Measurements from ENCODE around the gene PCDHGC3.
A peak's percentile ranks its signal among the peaks of the same experiment; 100 is the strongest.

PCDHGC3 gene

DNA sequence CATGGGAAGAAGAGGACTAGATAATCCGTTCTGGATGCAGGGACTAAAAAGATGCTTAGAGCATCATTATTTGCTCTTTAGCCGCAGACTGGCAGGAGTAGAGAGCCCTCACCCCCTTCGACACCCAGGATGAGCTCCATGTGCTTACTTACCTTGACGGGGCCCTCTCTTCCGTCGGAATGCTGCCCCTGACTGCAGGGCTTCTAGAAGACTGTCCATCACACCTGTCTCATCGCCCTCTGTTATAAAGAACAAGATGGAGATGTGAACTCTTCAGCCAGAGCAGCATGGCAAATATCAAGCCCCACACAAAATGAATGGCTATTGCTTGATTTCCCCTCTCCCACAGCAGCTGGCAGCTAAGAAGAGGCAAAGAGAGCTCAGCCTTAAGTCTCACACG is 48.2 kb downstream of the PCDHGC3 start:
- no peak for DNase-seq (ENCODE audit: low spot score)

GRCh38 chr5:141524604-141525597 is 49.1 kb downstream of the PCDHGC3 start:
- peak; percentile 75 for DNase-seq (ENCODE audit: low spot score)

DNA sequence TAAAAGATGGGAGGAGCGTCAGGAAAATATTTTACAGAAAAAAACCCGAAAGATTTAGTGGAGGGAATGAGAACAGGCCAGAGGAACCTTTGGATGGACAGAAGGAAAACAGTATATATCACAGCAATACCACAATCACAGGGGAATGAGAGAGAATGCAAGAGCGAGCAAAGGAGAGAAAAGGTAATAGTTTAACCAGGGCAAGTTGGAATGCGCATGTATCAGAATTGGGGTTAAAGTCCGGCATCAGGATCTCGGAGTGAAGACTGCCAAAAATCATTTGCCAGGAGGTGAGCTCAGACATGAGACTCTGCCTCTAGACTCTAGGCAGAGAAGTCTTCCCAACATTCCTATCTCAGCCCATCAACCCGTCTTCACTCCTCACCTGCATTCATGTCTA is 49.9 kb downstream of the PCDHGC3 start:
- no peak for DNase-seq (ENCODE audit: low spot score)

DNA sequence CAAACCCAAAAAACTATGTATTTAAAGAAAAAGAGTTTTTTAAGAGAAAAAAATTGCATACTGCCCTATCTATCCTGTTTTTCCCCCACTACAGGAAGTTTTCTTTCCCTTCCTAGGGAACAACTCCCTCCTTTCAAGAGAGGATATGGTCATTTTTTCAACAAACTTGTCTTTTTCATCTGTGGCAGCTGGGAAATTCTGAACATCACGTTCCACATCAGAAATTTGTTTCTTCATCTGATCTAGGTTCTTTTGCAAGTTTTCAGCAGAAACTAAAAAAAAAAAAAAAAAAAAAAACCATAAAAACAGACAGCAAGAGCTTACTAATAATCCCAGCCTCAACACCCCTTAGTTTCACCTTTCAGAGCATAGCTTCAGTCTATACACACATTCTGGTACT is 51.7 kb downstream of the PCDHGC3 start:
- no peak for DNase-seq (ENCODE audit: low spot score)

Measured in germinal center (tissue), 1 donor.